ENCODE data around the gene LAMA5. TPM values are rescaled to one million over a fixed set of nuclear protein-coding genes. Genes with fewer than 3 reads are reported as not detected.

LAMA5 gene
- total and polyA plus RNA-seq, 2 of the 8 experiments (the other 6 are each of a cell fraction or from before 2014, with no cell fraction given) = 34.4 to 225 TPM

DNA sequence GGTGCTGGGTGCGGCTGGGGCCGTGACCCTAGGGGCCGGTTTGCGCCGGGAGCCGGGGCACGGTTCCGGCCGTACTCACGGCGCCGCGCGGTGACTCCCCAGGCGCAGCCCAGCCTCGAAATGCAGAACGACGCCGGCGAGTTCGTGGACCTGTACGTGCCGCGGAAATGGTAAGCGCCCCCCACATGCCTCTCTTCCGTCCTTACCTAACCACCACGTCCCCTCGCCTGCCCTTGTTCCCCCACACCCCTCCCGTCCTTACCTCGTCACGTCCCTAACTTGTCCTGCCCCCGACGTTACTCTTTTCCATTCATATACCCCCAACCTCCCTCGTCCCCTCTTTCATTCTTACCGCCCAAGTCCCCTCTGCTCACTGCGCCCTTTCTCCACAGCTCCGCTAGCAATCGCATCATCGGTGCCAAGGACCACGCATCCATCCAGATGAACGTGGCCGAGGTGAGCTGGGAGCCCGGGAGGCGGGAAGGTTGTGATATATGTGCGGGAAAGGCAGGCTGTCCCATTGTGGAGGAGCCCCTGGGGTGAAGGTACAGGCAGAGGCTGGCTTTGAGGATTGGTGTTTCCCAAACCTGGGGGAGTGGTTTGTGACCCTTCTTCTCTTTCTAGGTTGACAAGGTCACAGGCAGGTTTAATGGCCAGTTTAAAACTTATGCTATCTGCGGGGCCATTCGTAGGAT, 20.3 kb upstream of the LAMA5 start (continued):
- TF ChIP-seq POLR2AphosphoS5 (IDR thresholded peaks at IDR 0.05; ENCODE audit: low read depth, low read length) (peak; percentile 68), RBBP5 (IDR thresholded peaks at IDR 0.05; ENCODE audit: borderline replicate concordance, low read depth, low read length) (no peak), POLR2A (IDR thresholded peaks at IDR 0.05; ENCODE audit: control extremely low read depth in 1 of 2, low read depth in 2 of 2, low read length in 2 of 2) (peak in 1 of 2 experiments; percentile 83; a peak in 2 of 3 replicates), BACH1 (IDR thresholded peaks at IDR 0.05; ENCODE audit: low read length) (no peak), SIRT6 (IDR thresholded peaks at IDR 0.05; ENCODE audit: low read length) (no peak), KDM1A (IDR thresholded peaks at IDR 0.05; ENCODE audit: borderline replicate concordance, low read length) (no peak), USF2 (IDR thresholded peaks at IDR 0.05; ENCODE audit: low read length) (no peak), SP1 (IDR thresholded peaks at IDR 0.05; ENCODE audit: low read depth, low read length) (no peak), NRF1 (IDR thresholded peaks at IDR 0.05; ENCODE audit: low read depth, low read length) (no peak), HDAC6 (IDR thresholded peaks at IDR 0.05; ENCODE audit: low read depth, low read length) (no peak), ZNF274 (IDR thresholded peaks at IDR 0.05; ENCODE audit: borderline replicate concordance, extremely low read depth, low read length) (no peak), TAF1 (IDR thresholded peaks at IDR 0.05; ENCODE audit: low read depth, low read length) (no peak), EGR1 (IDR thresholded peaks at IDR 0.05; ENCODE audit: borderline replicate concordance, low read depth, low read length) (no peak), NANOG (IDR thresholded peaks at IDR 0.05; ENCODE audit: insufficient read depth, low read depth, low read length, poor library complexity, severe bottlenecking) (no peak), KDM4A (IDR thresholded peaks at IDR 0.05; ENCODE audit: low read depth, low read length, severe bottlenecking) (no peak), MAX (IDR thresholded peaks at IDR 0.05) (no peak), TCF12 (IDR thresholded peaks at IDR 0.05; ENCODE audit: low read depth, low read length) (no peak), POU5F1 (IDR thresholded peaks at IDR 0.05; ENCODE audit: low read depth, low read length) (no peak), SRF (IDR thresholded peaks at IDR 0.05; ENCODE audit: low read depth, low read length) (no peak), ASH2L (IDR thresholded peaks at IDR 0.05; ENCODE audit: low read length) (no peak), CHD1 (IDR thresholded peaks at IDR 0.05; ENCODE audit: low read depth, low read length) (no peak)
- TF ChIP-seq, protein P1, sequence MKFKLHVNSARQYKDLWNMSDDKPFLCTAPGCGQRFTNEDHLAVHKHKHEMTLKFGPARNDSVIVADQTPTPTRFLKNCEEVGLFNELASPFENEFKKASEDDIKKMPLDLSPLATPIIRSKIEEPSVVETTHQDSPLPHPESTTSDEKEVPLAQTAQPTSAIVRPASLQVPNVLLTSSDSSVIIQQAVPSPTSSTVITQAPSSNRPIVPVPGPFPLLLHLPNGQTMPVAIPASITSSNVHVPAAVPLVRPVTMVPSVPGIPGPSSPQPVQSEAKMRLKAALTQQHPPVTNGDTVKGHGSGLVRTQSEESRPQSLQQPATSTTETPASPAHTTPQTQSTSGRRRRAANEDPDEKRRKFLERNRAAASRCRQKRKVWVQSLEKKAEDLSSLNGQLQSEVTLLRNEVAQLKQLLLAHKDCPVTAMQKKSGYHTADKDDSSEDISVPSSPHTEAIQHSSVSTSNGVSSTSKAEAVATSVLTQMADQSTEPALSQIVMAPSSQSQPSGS (IDR thresholded peaks at IDR 0.05; ENCODE audit: low read length) = no peak

Measured in H1 (cell line).